Neural cell (in vitro differentiated cells): ENCODE data around the gene CCR6. TPM values are rescaled to one million over a fixed set of nuclear protein-coding genes. Genes with fewer than 3 reads are reported as not detected.

ENCODE experiments used
- H2AFZ ChIP-seq: fragments of 200-600, 300-800 bp; sonication (generic), shearing (Covaris generic); 2 replicates; pipeline ENCODE4 v1.6.0; 2014; ENCODE audit warnings: low read depth, mild to moderate bottlenecking, antibody characterized with exemption, low read length, moderate library complexity
- H3F3A ChIP-seq: fragments of 200-600 bp; shearing (Covaris generic); 2 replicates; pipeline ENCODE4 v1.6.1; 2016; ENCODE audit warnings: mild to moderate bottlenecking, moderate library complexity, mixed read lengths, antibody characterized with exemption, low read length; ENCODE audit not compliant: insufficient read depth, poor library complexity, severe bottlenecking
- H3K27ac ChIP-seq: fragments of 200-600, 300-800 bp; sonication (generic), shearing (Covaris generic); 2 replicates; pipeline ENCODE4 v1.5.1; 2014; ENCODE audit warnings: mild to moderate bottlenecking, low read length, moderate library complexity
- H3K27me3 ChIP-seq: fragments of 300-800, 200-600 bp; sonication (generic), shearing (Covaris generic); 2 replicates; pipeline ENCODE4 v1.6.0; 2014; ENCODE audit warnings: mild to moderate bottlenecking, low read depth, low read length, moderate library complexity; ENCODE audit not compliant: insufficient read depth
- H3K36me3 ChIP-seq: fragments of 300-800, 200-600 bp; sonication (generic), shearing (Covaris generic); 2 replicates; pipeline ENCODE4 v1.5.1; 2014; ENCODE audit warnings: mild to moderate bottlenecking, antibody characterized with exemption, low read length, moderate library complexity; ENCODE audit not compliant: insufficient read depth
- H3K4me2 ChIP-seq: fragments of 300-800, 200-600 bp; sonication (generic), shearing (Covaris generic); 2 replicates; pipeline ENCODE4 v1.6.0; 2014; ENCODE audit warnings: mild to moderate bottlenecking, low read length
- H3K4me3 ChIP-seq: fragments of 300-800, 200-600 bp; sonication (generic), shearing (Covaris generic); 2 replicates; pipeline ENCODE4 v1.5.1; 2014; ENCODE audit warnings: mild to moderate bottlenecking, low read length, moderate library complexity
- H3K79me2 ChIP-seq: fragments of 200-600 bp; shearing (Covaris generic); replicated peaks from 2 replicates; pipeline ENCODE4 v1.6.0; 2014; ENCODE audit warnings: mild to moderate bottlenecking, low read length, moderate library complexity; ENCODE audit not compliant: insufficient read depth
- H3K9ac ChIP-seq: fragments of 300-800, 200-600 bp; sonication (generic), shearing (Covaris generic); 2 replicates; pipeline ENCODE4 v1.6.1; 2016; ENCODE audit warnings: mild to moderate bottlenecking, low read length, mixed read lengths
- H3K9me2 ChIP-seq: fragments of 200-600 bp; shearing (Covaris generic); 2 replicates; pipeline ENCODE4 v1.6.1; 2016; ENCODE audit warnings: mild to moderate bottlenecking, low read length, mixed read lengths; ENCODE audit not compliant: insufficient read depth
- H3K9me3 ChIP-seq: fragments of 200-600, 300-800 bp; sonication (generic), shearing (Covaris generic); 2 replicates; pipeline ENCODE4 v1.6.1; 2016; ENCODE audit warnings: mild to moderate bottlenecking, mixed run types, low read length, moderate library complexity, mixed read lengths
- H4K20me1 ChIP-seq: fragments of 200-600 bp; shearing (Covaris generic); 2 replicates; pipeline ENCODE4 v1.6.1; 2016; ENCODE audit warnings: mild to moderate bottlenecking, mixed run types; ENCODE audit not compliant: insufficient read depth
- EP300 ChIP-seq: fragments of 450-650 bp; conservative IDR thresholded peaks from 2 replicates; pipeline ENCODE4 v1.6.1; 2014; ENCODE audit warnings: antibody characterized with exemption, mild to moderate bottlenecking, moderate library complexity; ENCODE audit not compliant: poor library complexity, severe bottlenecking
- EZH2 ChIP-seq: fragments of 200-600, 300-800 bp; shearing (Covaris generic), sonication (generic); IDR thresholded peaks from 2 replicates; pipeline ENCODE4 v1.6.1; 2014; ENCODE audit warnings: antibody characterized with exemption, low read length, borderline replicate concordance, mild to moderate bottlenecking; ENCODE audit not compliant: insufficient read depth, poor library complexity, severe bottlenecking
- MXI1 ChIP-seq: fragments of 450-650 bp; conservative IDR thresholded peaks from 2 replicates; pipeline ENCODE4 v1.6.1; 2014; ENCODE audit warnings: antibody characterized with exemption, mild to moderate bottlenecking; ENCODE audit not compliant: poor library complexity, severe bottlenecking
- POLR2AphosphoS5 ChIP-seq: IDR thresholded peaks from 2 replicates; pipeline ENCODE4 v1.6.1; 2012
- RAD21 ChIP-seq: fragments of 450-650 bp; conservative IDR thresholded peaks from 2 replicates; pipeline ENCODE4 v1.6.1; 2014; ENCODE audit warnings: antibody characterized with exemption, mild to moderate bottlenecking, moderate library complexity
- SMC3 ChIP-seq: fragments of 450-650 bp; conservative IDR thresholded peaks from 2 replicates; pipeline ENCODE4 v1.6.1; 2014; ENCODE audit warnings: antibody characterized with exemption, mild to moderate bottlenecking, moderate library complexity; ENCODE audit not compliant: poor library complexity
- TAF1 ChIP-seq: IDR thresholded peaks from 2 replicates; pipeline ENCODE4 v1.6.1; 2012; ENCODE audit warnings: low read depth
- polyA plus RNA-seq: library from polyadenylated mRNA; depleted of rRNA; stranded (reverse); fragments of >200 nt; gene quantifications from 2 replicates; pipeline ENCODE4 v1.2.3, GENCODE V29; 2014
- TF ChIP-seq, protein P1 (sequence below): fragments of 450-650 bp; IDR thresholded peaks from 2 replicates; pipeline ENCODE4 v1.5.1; 2014; ENCODE audit warnings: antibody characterized with exemption, mild to moderate bottlenecking, moderate library complexity; ENCODE audit not compliant: poor library complexity, severe bottlenecking
- TF ChIP-seq, protein P2 (sequence below): IDR thresholded peaks from 2 replicates; pipeline ENCODE4 v1.6.1; 2012; ENCODE audit warnings: borderline replicate concordance

The CCR6 gene
- polyA plus RNA-seq, 1 donor from 2014 or later, result not detected

DNA sequence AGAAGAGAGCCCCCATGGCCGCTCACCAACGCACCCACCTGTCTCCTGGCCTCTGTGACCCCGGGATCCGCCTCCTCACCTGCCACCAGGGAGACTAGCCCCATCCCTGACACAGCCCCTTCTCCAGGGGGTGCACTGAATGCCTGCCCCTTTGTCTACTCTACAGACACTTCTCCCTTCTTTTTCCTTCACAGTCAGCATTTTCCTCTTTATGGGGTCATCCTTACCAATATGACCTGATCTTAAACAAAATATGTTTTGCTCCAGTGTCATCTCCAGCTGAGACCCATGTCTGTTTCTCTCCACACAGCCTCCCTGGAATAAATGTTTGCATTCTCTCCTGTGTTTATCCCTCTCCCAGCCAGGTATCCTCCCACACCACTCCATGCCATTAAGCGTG, 14.6 kb upstream of the CCR6 start:
- Histone ChIP-seq H3K36me3 (no peaks in the 10 kb centered on the region), H3K4me3 (no peak overlapping the region), H3F3A (no peaks in the 10 kb centered on the region), H3K27ac (no peak overlapping the region), H3K9me3 (no peaks in the 10 kb centered on the region), H2AFZ (no peak overlapping the region), H3K27me3 (no peaks in the 10 kb centered on the region), H4K20me1 (no peaks in the 10 kb centered on the region), H3K79me2 (no peaks in the 10 kb centered on the region), H3K4me2 (no peak overlapping the region), H3K9me2 (no peaks in the 10 kb centered on the region), H3K9ac (no peak overlapping the region)
- TF ChIP-seq EP300, result no peak

DNA sequence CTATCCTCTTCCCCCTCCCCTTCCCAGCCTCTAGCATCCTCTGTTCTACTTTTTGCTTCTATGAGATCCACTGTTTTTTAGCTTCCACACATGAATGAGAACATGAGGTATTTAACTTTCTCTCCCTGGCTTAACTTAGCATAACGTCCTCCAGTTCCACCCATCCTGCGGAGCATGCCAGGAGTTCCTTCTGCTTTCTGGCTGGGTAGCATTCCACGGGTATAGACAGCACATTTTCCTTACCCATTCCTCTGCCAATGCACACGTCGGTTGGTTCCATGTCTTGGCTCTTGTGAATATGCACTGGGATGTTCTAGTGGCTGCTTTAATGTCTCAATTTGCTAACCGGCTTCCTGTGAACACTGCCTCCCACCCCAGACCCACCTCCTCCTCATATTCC, 13.2 kb upstream of the CCR6 start:
- Histone ChIP-seq H3K9me2 (no peaks in the 10 kb centered on the region), H3K9me3 (no peaks in the 10 kb centered on the region), H3K9ac (no peak overlapping the region), H3K4me2 (no peak overlapping the region), H2AFZ (no peak overlapping the region), H3K27ac (no peak overlapping the region), H3F3A (no peaks in the 10 kb centered on the region), H4K20me1 (no peaks in the 10 kb centered on the region), H3K4me3 (no peak overlapping the region), H3K79me2 (no peaks in the 10 kb centered on the region), H3K36me3 (no peaks in the 10 kb centered on the region), H3K27me3 (no peaks in the 10 kb centered on the region)
- TF ChIP-seq POLR2AphosphoS5 (no peak), EZH2 (no peak), MXI1 (no peak), SMC3 (no peak), RAD21 (no peak), TAF1 (no peak), EP300 (no peak)
- TF ChIP-seq, protein P1, sequence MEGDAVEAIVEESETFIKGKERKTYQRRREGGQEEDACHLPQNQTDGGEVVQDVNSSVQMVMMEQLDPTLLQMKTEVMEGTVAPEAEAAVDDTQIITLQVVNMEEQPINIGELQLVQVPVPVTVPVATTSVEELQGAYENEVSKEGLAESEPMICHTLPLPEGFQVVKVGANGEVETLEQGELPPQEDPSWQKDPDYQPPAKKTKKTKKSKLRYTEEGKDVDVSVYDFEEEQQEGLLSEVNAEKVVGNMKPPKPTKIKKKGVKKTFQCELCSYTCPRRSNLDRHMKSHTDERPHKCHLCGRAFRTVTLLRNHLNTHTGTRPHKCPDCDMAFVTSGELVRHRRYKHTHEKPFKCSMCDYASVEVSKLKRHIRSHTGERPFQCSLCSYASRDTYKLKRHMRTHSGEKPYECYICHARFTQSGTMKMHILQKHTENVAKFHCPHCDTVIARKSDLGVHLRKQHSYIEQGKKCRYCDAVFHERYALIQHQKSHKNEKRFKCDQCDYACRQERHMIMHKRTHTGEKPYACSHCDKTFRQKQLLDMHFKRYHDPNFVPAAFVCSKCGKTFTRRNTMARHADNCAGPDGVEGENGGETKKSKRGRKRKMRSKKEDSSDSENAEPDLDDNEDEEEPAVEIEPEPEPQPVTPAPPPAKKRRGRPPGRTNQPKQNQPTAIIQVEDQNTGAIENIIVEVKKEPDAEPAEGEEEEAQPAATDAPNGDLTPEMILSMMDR, result no peak
- TF ChIP-seq, protein P2, sequence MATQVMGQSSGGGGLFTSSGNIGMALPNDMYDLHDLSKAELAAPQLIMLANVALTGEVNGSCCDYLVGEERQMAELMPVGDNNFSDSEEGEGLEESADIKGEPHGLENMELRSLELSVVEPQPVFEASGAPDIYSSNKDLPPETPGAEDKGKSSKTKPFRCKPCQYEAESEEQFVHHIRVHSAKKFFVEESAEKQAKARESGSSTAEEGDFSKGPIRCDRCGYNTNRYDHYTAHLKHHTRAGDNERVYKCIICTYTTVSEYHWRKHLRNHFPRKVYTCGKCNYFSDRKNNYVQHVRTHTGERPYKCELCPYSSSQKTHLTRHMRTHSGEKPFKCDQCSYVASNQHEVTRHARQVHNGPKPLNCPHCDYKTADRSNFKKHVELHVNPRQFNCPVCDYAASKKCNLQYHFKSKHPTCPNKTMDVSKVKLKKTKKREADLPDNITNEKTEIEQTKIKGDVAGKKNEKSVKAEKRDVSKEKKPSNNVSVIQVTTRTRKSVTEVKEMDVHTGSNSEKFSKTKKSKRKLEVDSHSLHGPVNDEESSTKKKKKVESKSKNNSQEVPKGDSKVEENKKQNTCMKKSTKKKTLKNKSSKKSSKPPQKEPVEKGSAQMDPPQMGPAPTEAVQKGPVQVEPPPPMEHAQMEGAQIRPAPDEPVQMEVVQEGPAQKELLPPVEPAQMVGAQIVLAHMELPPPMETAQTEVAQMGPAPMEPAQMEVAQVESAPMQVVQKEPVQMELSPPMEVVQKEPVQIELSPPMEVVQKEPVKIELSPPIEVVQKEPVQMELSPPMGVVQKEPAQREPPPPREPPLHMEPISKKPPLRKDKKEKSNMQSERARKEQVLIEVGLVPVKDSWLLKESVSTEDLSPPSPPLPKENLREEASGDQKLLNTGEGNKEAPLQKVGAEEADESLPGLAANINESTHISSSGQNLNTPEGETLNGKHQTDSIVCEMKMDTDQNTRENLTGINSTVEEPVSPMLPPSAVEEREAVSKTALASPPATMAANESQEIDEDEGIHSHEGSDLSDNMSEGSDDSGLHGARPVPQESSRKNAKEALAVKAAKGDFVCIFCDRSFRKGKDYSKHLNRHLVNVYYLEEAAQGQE, result no peak

DNA sequence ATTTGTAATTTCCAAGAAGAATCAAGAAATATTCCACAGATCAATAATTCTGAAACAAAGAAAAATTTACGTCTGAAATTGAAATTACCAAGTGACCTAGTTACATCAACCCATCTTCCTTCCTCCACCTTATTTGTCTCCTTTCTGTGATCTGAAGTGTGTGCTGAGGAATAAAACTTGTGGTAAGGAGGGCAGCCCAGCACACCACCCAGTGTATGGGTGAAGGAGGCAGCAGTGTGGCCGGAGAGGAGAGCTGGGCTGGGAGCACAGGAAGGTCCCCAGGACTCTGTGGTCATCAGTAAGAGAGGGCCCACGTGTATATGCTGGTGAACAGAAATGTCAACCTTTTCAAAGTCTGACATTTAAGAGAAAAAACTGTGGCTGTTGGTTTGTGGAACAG, 11.3 kb upstream of the CCR6 start:
- Histone ChIP-seq H3K9me2 (no peaks in the 10 kb centered on the region), H3K9ac (no peak overlapping the region), H3K27ac (no peak overlapping the region), H3K36me3 (no peaks in the 10 kb centered on the region), H4K20me1 (no peaks in the 10 kb centered on the region), H2AFZ (no peak overlapping the region), H3K27me3 (no peaks in the 10 kb centered on the region), H3K4me2 (no peak overlapping the region), H3K4me3 (no peak overlapping the region), H3F3A (no peaks in the 10 kb centered on the region), H3K9me3 (no peaks in the 10 kb centered on the region), H3K79me2 (no peaks in the 10 kb centered on the region)
- no peak for TF ChIP-seq EP300
- no peak for TF ChIP-seq POLR2AphosphoS5
- no peak for TF ChIP-seq TAF1
- TF ChIP-seq MXI1, result no peak
- TF ChIP-seq SMC3, result no peak
- TF ChIP-seq, protein P1, result no peak
- TF ChIP-seq, protein P2, result no peak
- TF ChIP-seq EZH2, result no peak
